HG02852 (cell line): ENCODE data around the gene OR2F2.

Experiments used
- ATAC-seq: cut with Tn5 transposase; IDR thresholded peaks from one replicate; pipeline ENCODE4 v1.9.1; 2021; ENCODE audit warnings: mild to moderate bottlenecking, moderate library complexity; ENCODE audit not compliant: unreplicated experiment

The OR2F2 gene

DNA sequence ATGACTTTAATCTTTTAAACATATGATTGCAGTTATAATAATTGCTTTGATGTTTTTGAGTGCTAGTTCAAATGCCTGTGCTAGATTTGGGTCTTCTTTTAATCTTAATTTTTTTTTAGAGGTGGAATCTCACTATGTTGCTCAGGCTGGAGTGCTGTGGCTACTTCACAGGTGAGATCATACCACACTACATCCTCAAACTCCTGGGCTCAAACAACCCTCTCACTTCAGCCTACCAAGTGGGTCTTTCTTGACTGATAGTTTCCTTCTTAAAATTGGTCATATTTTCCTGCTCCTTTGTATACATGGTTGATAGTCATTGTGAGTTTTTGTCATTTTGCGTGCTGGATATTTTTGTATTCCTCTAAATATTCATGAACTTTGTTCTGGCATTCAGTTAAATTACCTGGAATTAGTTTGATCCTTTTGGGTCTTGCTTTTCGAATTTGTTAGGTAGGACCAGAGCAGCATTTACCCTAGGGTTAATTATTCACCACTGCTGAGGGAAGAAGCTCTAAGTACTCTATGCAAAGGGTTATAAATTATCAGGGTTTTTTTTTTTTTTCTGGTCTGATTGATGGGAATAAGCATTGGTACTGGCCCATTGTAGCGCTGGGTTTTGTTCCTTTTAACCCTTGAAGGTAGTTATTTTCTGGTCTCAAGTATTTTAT, 21.0 kb upstream of the OR2F2 start:
- no peak for ATAC-seq

DNA sequence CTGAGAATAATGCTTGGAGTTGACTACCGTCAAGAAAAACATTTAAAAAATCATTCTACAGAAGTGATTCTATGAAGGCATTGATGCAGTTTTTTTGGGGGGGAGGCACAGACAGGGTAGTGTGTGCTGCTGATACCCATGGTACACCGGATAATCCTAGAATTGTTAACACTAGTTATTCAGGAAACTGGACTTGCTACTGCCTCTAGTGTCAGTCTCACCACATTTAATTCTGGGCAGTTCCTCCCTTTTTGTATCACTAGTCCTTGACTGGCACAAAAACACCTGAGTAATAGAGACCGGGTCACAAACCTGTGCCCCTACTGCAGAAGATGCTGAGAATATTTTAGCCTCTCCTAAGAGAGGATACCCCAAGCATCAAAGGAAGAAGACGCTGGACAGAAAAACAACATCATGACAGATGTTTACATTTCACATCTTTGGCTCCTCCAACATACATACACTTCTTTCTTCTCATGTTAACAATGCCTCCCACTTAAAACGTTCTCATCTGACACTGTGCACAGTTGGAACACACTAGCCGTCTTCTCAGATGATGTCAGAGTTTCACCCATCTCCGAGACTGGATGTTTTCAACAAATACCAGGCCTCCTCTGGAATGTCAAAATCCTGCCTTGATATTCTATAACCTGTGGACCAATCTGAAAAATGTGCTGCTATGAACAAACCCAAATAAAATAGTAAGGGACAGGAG, 19.9 kb upstream of the OR2F2 start:
- no peak for ATAC-seq

DNA sequence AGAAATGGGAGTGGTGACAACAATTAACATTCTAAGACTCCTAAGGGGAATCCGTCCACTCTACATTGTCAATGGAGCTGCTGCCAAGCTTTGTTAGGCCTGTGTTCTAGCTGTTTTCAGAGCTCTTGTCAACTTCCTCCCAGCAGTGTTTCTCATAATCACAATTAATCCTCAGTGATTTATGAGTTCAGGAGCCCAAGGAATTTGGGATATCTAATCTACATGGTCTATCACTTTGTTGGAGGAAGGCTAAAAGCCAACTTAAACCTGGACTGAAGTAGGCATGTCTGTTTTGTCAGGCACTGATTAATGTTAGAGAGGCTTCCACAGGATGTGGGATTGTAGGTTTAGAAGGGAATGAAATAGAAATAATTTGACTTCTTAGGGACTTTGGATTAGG, 10.2 kb upstream of the OR2F2 start:
- no peak for ATAC-seq

DNA sequence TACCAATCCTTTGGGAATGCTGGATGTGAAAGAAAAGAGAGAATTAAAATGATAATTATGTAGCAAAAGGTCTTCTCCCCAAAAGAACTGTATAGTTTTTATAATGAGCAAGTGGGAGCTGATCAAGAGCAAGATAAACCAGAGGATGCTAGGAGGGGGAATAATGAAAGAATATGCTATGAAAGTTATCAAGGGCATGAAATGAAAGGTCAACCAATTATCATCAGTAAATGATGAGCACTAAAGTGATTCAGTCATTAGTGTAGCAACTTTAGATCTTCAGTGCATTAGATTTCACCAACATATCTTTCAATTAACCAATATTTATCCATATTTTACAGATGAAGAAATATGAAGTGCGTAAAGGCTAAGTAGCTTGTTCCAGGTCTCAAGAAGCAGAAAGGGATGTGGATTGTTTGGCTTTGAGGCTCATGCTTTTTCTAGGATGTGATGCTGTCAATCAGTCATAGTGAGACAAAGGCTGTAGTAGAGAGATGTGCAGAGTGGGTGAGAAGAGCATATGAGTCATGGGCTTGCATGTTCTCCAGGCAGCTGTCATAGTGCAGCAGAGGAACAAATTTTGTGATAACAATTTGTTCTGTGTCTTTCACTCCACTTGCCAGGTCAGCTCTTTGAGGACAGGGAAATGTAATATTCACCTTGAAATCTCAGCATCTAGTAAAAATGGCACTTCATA, 5.7 kb upstream of the OR2F2 start:
- ATAC-seq, result peak; percentile 61

DNA sequence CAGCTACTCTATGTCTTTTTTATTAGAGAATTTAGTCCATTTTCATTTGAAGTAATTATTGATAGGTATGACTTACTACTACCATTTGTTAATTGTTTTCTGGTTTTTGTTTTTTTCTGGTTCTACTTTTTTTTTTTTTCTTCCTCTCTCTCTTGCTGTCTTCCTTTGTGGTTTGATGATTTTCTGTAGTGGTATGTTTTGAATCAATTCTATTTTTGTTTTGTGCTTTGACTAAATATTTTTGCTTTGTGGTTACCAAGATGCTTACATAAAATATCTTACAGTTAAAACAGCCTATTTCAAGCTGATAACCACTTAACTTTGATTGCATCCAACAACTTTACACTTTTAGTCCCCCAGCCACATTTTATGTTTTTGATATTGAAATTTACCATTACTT, 3.3 kb upstream of the OR2F2 start:
- ATAC-seq, result no peak

DNA sequence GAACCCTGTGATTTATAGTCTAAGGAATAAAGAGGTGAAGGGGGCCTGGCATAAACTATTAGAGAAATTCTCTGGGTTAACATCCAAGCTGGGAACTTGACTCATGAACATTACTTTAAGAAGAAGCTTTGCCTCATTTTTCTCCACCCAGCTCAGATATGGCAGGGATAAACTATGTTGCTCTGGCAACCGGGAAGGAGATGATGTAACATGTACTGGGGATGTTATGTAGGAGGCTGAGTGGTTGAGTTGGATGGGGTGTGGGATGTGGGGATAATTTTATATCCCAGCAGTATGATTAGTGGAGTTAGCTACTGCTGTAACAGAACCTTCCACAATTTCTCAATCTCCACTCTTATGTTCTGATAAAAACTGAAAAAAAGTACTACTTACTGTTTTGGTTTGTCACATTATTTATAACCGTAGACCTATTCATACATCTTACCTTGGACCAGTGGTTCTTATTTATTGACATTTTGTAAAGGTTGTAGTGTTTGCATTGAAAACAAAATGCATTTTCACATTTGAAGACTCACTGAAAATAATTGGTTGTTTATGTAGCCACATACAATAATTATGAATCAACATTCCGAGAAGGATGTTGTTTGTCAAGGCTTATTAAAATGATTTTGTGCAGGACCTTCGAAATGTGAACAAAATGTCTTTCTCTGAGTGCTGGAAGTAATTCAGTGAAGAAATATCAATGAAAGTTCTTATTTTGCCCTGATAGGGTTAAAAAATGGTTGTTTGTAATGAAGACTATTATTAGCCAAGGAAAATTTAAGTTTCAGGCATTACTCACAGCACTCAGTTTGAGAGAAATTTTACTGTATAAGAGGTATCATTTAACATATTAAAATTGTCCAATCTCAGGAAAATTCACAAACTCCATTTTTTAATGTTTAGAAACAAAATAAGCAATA, 1.3 kb downstream of the OR2F2 start:
- no peak for ATAC-seq

DNA sequence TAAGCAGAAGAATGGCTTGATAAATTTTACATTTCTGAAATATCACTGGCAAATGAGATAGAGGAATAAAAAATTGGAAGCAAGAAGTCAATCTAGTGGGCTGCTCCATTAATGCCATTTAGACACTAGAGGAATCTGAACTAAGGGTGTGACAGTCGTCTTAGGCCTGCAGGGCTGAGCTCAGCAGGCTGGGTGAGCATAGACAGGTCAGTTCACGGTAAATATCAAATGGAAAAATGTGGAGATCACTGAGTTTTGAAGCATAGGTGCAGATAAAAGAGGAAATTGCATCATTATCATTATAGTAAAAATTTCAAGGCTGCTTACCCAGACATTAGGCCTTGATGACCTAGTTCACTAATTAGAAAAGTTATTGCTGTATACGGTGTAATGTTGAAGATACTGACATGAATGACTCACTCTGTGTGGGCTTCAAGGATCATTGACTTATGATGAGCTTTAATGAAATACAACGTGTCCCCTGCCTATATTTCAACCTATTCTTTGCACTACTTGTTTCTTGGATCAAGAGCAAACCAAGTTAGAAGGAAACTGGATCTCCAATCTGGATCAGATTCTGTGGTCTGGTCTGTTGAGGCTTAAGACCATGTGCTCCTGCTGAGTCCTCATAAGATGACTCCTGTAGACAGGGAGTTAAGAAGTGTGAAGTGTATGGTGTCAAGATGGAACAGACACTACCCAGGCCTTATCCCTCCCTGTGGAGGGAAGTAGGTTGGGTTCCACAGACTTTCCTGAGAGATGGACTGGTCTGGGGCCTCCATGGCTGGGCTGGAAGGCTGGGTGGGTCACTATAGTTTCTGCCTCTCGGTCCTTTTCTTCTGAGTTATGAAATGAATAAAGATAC, 3.6 kb downstream of the OR2F2 start:
- no peak for ATAC-seq

DNA sequence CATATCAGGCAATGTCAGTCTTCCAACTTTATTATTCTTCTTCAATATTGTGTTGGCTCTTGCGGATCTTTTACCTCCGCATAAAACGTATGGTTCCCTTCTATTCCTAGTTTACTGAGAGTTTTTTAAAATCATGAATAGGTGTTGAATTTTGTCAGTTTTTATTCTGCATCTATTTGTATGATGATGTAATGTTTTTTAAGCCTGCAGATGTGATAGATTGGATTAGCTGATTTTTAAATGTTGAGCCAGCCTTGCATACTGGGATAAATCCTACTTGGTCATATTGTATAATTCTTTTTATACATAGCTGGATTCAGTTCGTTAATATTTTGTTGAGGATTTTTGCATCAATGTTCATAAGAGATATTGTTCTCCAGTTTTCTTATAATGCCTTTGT, 10.4 kb downstream of the OR2F2 start:
- ATAC-seq, result no peak

DNA sequence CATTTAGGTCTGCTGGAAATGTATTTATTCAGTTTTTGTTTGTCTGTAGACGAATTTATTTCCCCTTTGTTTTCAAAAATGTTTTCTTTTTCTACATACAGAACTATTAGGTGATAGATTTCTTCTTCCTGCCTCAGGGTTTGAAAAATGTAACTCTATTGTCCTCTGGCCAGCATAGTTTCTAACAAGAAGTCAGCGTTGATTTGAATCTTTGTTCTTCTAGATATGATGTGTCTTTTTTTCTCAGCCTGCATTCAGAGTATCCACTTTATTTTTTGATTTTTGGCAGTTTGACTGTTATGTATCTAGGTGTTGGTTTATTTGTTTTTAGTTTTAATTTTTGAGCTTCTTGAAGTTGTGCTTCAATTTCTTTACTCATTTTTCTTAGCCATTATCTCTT, 12.1 kb downstream of the OR2F2 start:
- no peak for ATAC-seq

DNA sequence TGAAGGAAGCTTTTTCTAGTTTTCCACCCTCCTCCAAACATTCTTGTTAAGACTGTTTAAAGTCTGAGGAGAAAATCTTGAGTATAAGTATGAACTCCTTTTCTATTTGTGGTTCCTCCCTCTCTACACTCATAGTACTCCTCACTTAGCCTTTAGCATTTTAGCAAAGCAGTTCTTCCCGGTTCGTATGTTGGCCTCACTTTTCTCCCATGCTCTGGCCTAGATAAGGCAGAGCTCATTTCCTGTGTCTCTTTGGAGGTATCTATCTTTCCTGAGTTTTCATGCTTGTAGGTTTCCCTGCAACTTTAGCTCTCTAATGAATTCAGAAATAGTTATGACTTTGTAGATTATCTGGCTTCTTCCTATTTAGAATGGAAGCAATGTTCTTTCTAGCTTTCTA, 13.7 kb downstream of the OR2F2 start:
- no peak for ATAC-seq

DNA sequence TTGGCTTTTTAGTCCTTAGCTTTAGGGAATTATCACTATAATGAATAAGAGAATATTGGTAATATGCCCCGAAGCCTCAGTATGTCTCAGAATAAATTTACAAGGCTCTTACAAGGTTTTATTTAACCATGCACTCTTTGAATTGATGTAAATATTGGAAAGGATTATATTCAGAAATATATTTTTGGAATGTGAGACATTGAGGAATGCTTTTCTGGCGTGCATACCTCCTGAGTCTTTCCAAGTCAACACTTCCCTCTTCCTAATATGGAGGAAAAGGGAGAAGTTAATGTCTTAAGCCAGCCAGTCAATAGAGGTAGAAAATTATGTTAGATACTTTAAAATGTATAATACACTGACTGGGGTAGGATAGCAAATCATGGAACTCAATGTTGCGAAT, 18.4 kb downstream of the OR2F2 start:
- no peak for ATAC-seq

DNA sequence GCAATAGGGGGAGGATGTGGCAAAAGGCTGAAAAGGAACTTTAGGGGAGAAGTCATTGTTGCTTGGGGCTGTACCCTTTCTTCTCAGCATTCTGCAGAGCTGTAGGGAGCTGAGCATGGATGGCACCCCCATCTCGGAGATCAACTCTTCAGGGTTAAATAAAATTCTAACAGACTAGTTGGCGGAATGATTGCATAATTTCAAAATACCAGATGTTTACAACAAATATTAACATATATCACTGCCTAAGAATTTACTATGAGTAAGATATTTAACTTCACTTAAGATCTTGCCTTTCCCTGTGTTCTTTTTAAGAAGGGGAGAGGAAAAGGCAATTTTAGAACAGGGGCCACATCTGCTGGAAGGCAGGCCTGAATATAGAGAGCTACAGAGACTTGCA, 19.1 kb downstream of the OR2F2 start:
- ATAC-seq, result no peak

DNA sequence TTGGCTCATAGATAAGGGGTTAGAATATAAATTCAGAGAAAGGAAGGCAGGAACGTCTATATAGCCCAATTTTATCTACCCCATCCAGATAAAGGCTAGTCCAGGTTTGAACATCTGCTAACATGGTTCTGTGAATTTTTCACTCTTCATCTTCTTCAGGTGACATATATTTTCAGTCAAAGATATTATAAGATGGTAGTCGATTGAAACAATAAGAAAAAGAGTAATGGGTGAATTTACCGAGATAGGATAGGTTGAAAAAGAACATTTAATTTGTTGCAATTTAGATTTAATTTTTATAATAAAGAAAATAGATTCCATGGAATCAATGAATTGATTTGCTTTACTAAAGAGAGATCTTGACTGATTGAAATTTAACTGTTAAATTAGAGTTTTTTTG, 19.5 kb downstream of the OR2F2 start, which contains the start of gene OR2F1:
Gene OR2F1, plus strand, starts transcription at position 301 of the 400 bp plus-strand sequence. CDS start 5,127 bp downstream, outside the sequence.
- no peak for ATAC-seq

DNA sequence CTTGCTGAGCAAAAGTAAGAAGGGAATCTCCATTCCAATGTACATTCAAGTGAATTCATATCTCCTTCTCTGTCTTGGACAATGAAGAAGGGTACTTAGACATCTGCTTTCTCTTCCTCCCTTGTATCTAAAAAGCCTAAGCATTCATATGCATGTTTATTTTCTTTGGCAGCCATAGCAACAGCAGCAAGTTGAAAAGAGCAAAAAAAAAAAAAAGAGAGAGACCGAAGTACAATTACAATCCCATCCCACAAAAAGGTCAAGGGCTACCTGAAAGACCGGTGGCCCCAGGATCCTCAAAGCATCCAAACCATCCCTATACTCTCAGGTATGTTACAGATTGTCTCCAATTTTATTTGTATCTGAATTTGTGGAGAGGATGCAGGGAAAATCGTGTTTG, 23.7 kb downstream of the OR2F2 start:
- ATAC-seq, result no peak

DNA sequence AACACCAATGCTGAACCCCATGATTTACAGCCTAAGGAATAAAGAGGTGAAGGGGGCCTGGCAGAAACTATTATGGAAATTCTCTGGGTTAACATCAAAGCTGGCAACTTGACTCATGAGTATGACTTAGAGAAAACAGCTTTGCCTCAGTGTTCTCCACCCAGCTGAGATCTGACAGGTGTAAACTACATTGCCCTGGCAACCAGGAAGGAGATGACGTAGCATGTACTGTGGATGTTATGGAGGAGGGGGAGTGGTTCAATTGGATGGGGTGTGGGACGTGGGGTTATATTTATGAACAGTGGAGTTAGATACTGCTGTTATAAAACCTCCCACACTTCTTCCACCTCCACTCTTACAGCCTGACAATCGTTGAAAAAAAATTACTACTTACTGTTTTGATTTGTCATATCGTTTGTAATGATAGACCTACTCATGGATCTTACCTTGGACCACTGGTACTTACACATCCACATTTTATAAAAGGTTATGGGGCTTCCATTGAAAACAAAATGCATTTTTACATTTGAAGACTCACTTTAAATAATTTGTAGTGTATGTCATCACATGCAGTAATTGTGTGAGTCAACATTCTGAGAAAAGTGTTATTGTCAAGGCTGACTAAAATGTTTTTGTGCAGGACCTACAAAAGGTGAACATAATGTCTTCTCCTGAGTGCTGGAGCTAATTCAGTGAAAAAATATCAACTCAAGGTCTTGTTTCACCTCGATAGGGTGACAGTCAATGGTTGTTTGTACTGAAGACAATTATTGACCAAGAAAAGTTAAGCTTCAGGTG, 26.0 kb downstream of the OR2F2 start:
- ATAC-seq, result no peak

DNA sequence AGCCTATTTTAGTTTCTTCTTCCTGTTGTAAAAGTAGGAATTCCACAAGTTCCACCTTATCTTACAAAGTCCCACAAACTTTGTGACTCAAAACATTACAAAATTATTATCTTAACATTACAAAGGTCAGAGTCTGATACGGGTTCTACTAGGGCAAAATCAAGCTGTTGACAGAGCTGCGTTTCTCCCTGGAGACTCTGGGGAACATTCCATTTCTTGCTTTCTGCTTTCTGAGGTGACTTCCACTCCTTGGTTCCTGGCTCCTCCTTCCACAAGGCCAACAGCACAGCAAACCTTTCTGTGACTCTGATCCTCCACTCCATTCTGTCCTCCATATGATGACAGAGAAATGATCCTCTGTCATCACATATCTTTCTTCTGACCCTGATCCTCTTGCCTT, 30.2 kb downstream of the OR2F2 start:
- ATAC-seq, result no peak

DNA sequence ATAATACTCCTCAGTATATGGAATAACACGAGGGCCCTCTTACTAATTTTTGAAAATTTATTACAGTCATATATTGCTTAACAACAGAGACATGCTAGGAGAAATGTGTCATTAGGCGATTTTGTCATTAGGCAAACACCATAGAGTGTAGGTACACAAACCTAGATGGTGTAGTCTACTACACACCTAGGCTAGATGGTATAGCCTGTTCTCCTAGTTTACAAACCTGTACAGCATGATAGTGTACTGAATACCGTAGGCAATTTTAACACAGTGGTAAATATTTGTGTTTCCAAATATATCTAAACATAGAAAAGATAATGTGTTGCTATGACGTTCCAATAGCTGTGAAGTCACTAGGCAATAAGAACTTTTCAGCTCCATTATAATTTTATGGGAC, 32.4 kb downstream of the OR2F2 start:
- no peak for ATAC-seq

DNA sequence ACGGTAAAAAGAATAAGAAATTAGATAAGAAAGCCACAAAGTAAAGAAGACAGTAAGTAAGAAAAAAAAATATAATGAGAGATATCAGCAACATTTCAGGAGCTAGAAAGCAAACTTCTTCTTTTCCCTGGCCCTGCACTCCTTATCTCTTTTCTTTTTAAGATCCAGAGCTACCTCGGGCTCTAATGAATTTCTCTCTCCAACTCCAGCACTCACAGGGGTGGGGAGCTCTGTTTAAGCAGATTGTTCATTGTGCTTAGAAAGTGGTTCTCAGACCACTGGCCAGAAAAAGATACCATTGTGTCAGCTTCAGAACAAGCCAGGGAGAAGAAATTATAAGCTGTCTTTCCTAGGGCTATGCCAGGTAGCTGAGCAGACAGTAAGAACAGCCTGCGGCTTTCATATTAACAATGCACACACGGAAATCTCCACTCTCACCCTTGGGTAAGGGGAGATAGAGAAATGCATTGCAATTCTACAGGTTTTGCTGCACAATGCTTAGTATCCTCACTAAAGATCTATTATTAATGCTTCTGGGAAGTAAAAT, 38.9 kb downstream of the OR2F2 start:
- ATAC-seq, result no peak

DNA sequence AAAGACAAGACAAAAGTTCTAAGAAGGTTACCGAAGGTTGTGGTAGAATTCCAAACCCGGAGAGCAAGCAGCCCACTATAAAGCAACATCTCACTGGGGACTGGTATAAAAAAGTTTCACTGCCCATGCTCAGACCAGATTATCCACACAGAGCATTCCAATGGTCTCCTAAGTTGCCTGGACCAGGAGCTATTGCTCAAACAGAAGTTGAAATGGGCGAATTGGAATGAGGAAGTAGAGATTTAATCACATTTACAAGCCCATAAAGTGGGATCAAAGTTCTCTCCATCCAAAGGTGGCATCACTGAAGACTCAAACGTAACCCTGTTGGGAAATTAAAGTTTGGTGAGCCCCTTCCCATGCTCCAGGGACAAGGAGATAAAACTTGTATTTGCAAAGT, 39.4 kb downstream of the OR2F2 start:
- no peak for ATAC-seq
